G401 (cell line): ENCODE data around the gene KLHL29. TPM values are rescaled to one million over a fixed set of nuclear protein-coding genes. Genes with fewer than 3 reads are reported as not detected.

ENCODE experiments used
- DNase-seq: peaks from one replicate; pipeline ENCODE4 v3.0.0-alpha.2; 2015; ENCODE audit warnings: low spot score
- in situ Hi-C: cut with HindIII; loops from 2 replicates; pipeline ENCODE4 v1.10.0; 2016; ENCODE audit warnings: low sequenced_read_pairs, mixed read lengths
- total RNA-seq: library from RNA; depleted of rRNA; stranded (reverse); fragments of >200 nt; shearing (Covaris generic); gene quantifications from 2 replicates; pipeline ENCODE4 v1.2.3, GENCODE V29; 2014

KLHL29 gene
- total RNA-seq, 1 experiment from 2014 or later: not detected

DNA sequence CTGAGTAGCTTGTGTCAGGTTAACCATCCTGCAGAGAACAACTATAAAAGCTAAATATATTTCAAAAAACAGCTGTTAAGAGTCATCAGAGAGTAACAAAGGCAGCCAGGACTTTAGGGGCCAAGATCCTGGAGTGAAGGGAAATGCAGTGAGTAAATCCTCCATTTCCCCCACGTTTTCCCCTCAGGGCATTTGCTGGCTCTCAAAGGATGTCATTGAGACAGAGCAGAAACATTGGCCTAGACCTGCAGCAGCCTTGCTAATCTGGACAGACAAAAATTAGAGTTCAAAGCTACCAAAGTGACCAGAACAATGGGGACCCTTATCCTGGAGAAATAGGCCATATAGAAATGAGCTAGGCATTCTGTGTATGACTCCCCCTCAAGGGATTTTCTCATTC is 21.1 kb upstream of the KLHL29 start:
- DNase-seq: no peak
- in situ Hi-C loops: no loop called here

DNA sequence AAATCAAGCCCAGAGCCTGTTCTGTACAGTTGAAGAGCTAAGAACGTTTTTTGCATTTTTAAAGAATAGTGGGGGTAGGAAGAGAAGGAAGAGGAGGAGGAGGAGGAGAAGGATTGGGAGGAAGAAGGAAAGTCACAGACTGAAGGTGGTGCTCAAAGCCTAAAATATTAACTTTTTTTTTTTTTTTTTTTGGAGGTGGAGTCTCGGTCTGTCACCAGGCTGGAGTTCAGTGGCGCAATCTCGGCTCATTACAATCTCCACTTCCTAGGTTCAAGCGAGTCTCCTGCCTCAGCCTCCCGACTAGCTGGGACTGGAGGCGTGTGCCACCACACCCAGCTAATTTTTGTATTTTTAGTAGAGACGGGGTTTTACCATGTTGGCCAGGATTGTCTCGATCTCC is 18.3 kb upstream of the KLHL29 start:
- DNase-seq: no peak
- in situ Hi-C loops: no loop called here

DNA sequence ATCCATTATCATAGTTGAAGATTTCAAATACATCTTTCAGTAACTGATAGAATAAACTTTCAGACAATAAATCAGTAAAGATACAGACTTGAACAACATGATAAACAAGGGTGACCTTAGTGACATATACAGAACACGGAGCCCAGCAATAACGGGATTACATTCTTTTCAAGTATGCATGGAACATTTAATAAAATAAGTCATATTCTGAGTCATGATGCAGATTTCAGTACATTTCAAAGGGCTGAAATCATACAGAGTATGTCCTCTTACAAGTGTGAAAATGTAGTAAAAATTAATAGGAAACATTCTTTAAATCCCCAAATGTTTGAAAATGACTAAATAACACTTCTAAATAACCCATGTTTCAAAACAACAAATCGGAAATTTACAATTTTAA is 17.2 kb upstream of the KLHL29 start:
- in situ Hi-C loops: no loop called here
- no peak for DNase-seq

DNA sequence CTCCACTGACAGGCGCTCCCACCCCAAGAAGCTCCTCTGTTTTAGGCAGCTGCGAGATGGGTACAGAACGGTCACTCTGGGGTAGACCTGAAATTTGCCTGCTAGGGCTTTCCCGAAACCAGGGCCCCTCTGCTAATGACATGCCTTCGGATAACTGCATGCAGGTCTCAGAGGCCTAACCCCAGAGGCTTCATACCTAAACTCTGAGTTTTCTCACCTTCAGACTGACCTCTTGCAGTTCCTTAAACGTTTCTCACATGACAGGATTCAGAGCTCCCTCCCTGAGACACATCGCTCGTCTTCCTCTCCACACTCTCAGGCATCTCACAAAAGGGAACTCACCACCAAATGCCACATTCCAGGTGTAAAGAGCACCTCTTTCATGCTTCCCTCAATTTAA is 11.3 kb upstream of the KLHL29 start:
- no peak for DNase-seq
- in situ Hi-C loops: no loop called here

DNA sequence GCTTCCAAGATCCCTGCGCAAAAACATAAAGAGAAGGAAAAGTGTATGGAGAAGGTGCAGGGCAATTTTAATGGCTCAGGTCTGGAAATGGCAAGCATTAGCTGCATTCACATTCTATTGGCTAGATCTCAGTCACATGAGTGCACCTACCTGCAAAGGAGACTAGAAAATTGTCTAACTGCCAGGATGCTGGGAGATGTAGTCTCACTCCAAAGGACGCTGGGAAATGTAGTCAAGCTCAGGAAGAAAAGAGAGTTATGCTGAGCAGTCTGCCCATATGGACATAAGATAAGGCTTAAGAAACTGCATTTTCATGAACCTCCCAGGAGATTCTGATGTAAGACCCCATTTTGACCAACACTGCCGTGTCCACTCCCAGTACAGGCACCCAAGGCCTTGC is 9.5 kb upstream of the KLHL29 start:
- DNase-seq: peak; percentile 45

DNA sequence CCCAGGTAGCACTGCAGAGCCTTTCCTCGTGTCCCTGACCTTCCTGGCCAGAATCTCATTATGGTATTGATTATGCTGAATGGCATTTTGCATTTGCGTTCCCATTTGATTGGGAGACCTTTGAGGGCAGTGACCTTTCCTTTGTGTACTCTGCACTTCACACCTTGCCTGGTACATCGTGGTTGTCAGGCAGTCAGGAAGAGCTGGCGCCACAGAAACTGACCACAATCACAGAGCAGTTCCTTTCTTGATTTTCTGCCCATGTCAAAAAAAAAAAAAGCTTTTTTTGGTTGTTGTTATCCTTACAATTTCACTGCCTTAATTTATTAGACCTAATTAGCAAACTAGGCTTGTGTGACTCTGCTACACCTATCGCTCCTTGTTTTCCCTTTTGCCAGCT is 8.9 kb upstream of the KLHL29 start:
- DNase-seq: no peak

More for the DNA sequence above, 9.5 kb upstream of the KLHL29 start:
- in situ Hi-C loops: no loop called here

DNA sequence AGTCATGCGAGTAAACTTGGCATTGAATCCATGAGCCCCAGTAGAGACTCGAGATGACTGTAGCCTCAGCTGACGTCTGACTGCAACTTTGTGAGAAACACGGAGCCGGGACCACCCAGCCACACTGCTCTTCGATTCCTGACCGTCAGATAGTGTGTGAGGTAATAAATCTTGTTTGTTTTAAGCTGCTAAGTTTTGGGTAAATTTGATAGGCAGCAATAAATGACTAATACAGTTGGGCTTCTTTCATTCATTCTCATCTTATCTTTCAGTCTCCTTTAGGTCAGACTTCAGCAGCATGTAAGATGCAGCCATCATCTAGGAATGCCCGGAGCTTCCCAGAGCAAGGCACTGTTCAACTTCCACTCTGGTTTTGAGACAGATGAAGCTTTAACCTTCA is 8.0 kb upstream of the KLHL29 start:
- in situ Hi-C loops: no loop called here
- no peak for DNase-seq

More for the DNA sequence above, 8.9 kb upstream of the KLHL29 start:
- in situ Hi-C loops: no loop called here

DNA sequence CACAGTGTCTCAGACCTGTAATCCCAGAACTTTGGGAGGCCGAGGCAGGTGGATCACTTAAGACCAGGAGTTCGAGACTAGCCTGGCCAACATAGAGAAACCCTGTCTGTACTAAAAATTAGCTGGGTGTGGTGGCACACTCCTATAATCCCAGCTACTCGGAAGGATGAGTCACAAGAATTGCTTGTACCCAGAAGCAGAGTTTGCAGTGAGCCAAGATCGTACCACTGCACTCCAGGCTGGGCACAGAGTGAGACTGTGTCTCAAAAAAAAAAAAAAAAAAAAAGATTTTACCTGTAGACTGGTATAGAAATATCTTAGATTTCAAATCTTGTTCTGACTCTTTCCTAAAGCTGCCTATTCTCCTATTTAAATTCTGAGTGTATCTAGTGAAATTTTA is 7.2 kb upstream of the KLHL29 start:
- in situ Hi-C loops: no loop called here
- no peak for DNase-seq

DNA sequence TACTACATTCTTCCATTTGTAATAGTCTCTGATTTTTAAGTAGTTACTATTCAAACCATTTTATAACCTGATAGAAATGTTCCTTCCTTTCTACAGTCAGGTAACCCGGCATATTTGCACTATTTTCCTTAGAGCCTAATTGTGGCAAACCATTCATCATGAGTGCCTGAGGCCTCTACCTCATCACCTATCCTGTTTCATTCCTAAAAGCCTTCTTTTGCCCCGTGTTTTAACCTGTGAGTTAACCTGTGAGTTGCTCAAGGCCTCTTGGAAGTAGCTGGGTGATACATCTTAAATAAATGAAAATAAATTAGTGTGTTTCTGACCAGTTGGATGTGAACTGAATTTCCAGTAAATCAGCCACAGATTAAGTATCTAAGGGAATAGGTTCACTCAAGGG is 6.5 kb upstream of the KLHL29 start:
- no peak for DNase-seq
- in situ Hi-C loops: no loop called here

DNA sequence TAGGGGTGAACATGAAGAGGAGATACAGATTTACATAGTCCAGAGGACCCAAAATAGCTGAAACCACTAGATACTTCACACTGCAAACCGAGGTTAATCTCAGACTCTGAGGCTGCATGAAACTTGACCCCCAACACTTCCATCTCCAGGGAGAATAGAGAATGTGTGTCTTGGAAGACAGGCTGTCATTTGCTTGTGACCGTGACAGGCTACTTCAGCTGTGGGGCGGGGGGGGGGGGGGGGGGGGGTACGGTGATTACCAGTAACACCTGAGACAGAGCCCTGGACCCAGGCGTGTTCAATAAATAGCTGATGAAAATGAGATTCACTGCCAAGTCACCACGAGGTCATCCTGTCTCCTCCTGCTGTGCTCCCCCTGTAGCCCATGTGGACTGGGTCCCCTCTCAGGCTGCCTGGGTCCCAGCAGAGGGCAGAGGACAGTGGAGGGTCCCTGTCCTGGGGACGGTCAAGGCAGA is 5.7 kb upstream of the KLHL29 start:
- in situ Hi-C loops: no loop called here
- no peak for DNase-seq

DNA sequence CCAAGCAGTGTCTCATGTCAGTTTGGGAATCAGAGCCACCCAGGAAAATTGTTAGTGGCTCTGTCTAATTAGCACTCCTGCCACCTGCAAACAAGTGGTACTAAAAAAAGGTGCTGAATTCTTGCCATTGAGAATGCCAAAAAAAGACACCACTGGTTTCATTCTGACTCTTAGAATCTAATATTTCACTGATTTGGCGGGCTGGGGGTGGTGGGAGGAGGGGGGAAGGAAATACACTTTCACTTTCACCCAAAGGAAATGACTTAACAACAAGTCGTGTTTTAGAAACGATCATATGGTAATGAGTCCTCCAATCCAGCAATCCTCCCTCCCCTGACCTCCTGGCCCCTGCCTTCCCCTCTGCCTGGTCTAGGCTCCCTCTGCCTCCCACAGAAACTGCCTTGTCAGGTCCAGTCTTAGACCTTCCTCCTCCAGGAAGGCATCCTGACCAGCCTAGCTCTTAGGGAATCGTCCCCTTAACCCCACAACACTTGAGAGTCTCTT is 4.4 kb upstream of the KLHL29 start:
- DNase-seq: no peak
- in situ Hi-C loops: no loop called here

DNA sequence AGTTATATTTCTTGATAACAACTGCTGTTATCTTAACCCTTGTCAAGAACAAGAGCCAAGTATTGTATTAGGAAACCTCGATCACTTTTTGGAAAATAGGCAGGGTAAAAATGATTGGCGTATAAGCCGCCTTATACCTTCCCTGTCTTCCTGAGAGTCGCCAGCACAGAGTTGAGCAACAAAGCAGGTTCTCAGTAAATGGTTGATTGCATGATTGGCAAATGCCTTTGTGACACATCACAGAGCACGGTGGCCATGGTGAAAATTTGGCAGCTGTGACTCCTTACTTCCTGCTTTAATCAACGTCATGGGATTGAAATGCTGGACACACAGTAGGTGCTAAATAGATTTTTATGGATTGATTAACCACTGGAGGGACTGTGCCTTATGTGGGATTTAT is 3.9 kb upstream of the KLHL29 start:
- no peak for DNase-seq
- in situ Hi-C loops: no loop called here

DNA sequence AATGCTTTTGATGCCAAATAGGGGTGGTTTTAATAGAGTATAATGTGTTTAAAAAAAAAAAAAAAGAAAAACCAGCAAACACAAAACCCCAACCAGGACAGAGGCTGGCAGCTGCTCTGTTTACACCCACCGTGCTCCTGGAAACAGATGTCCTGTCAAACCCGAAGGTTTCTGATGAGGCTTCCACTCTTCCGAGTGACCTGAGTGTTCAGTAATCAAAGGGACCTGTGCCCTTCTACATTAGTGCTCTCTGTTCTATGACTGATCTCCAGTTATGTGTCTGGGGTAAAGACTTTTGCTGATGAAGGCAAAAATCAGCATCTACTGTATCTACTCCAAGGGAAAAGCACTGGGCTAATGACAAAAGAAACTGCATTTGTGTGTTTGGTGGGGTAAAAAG is 3.5 kb upstream of the KLHL29 start:
- DNase-seq: no peak
- in situ Hi-C loops: no loop called here

DNA sequence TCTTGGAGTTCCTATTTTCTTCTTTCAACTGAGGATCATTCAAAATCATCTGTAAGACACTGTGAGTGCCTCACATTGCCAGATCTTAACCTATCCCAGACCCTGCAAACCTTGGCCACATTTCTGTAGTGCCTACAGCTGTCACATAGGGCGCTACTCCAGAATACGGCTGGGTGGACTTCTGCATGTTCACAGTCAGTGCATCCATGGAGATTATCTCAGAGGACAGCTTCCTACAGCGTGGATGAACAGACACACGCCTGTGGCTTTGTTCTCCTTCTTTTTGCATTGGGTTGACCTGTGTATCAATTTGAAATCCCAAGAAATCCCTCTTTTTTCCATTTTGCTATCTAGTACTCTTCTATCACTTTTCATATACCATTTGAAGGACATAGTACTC is 1.9 kb upstream of the KLHL29 start:
- no peak for DNase-seq
- in situ Hi-C loops: no loop called here

DNA sequence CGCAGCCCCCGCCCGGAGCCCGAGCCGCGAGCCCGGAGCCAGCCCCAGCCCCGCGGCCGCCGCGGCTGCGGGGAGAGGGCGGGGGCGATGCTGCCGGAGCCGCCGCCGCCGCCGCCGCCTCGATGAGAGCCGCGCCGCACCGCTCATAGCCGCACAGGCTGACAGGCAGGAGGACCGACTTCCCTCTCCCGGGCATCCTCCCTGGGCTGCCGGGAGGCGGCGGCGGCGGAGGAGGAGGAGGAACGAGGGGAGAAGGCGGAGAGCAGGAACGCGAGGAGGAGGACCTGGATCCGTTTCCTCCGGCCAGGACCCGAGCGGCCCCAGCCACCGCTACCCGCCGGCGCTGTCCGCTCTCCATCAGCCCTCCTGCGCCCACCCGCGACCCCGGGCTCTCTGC is 370 bp downstream of the KLHL29 start:
- in situ Hi-C loops: no loop called here
- DNase-seq: peak; percentile 50

DNA sequence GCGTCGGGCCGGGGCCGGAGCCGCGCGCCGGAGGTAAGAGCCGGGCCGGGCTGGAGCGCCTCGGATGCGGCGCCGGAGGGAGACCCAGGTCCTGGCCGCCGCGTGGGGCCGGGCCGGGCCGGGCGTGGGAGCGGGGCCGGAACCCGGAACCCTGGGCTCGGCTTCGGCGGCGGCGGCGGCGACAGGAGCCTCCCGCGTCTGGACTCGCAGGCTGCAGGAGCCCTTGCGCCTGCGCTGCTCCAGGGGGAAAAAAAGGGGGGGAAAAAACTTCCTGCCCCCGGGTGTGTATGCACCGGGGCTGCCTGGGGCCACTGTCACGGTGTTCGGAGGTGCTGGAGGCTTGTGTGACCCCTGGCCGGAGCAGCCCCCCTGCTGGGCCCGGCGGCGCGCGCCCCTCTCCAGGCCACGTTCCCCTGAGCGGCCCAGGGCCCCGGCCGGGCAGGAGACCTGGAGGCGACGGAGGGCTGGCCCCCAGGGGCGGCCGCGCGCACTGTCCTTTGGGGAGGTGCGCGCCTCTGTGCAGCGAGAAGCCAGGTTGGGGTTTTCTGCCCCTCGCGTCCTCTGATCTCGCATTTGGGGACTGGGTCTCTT is 864 bp downstream of the KLHL29 start:
- DNase-seq: peak; percentile 13
- in situ Hi-C loops: no loop called here

DNA sequence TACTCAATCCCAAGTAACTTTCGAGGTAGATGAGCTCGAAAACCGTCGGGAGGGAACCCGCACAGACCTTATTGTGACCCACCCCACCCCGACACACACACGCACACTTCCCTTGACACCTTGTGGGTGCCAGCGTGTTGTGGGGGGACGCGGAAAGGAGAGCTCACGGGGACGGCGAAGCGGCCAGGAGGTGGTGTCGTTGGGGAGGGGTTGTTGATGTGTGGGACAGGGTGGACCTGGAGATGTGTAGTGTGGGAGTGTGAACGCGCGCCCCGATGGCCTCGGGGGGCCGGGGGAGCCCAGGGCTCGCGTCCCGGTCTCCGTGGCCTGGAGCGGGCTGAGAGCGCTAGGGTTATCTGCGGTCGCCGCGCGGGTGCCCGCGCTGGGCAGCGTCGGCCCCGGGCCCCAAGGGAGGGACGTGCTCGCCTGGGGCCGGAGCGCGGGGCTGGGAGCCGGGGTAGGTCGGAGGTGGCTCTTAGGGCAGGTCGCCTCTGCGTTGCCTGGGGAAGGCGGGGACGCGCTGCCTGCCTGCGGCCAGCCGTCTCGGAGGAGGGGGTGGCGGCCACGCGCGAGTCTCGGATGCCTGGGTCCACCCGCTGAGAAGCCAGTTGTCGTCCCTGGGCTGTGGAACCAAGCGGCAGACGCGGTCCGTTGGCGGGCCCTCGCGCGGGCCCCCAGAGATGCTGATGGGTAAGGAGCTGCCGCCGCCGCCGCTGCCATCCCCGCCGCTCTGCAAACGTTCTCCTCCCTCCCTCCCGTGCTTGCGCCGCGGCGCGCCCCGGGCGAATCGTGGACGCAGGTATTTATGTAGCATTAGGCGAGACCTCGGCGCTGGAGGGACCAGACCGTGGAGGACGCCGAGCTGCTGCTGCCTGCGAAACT is 1.6 kb downstream of the KLHL29 start:
- DNase-seq: peak; percentile 67
- in situ Hi-C loops: no loop called here

DNA sequence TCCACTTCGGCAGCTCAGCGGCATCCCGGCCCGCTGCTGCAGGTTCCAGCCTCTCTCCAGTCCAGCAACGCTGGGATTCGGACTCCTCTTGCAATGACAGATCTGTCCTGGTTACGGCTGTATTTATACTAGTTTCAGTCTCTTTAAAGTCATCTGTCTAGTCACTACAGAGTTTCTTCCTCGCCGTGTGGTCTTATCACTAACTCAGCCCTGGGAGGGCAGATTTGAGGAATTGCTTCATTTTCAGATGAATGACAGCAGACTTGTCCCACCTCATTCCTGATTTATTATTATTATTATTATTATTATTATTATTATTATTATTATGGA is 2.2 kb downstream of the KLHL29 start:
- no peak for DNase-seq
- in situ Hi-C loops: no loop called here

DNA sequence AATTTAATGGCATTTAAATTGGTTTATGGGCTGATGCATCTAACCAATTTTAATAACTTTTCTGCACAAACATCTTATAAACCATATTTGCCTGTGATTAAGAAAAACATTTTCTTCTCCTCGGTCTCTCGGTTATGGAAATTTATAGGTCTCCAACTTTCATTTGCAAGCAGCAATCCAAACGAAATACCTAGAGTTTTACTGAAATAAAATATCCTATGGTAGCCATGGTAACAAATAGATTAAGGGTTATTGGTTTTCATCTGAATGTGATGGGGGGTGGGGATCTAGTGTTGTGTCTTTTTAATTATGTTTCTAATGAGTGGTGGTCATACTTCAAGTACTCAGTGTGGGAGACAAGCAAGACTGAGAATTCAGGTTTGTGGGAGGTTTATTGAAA is 2.9 kb downstream of the KLHL29 start:
- in situ Hi-C loops: no loop called here
- DNase-seq: no peak

DNA sequence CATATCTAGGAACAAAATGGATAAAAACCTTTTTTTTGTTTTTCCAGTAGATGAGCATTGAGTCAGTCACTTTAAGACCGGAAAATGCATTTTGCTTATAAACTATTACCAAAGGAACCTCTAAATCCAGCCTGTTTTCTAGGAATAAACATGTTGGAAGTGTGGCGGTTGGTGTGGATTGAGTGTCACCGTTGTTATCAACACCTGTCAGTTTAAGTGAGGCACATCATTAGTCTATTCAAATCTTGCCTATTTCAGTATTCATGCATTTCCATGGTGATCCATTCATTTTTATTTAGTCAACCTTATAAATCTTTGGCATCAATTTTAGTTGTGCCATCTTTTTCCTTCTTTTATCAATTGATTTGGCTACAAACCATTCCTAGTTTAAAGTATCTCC is 3.3 kb downstream of the KLHL29 start:
- in situ Hi-C loops: no loop called here
- no peak for DNase-seq
